Thyroid gland (tissue), 4 donors: ENCODE measurements around the gene CBX1. TPM values are rescaled to one million over a fixed set of nuclear protein-coding genes. Genes with fewer than 3 reads are reported as not detected.

Source experiments
- DNase-seq, 2 donors: peaks; one replicate each; pipeline ENCODE4 v3.0.0-alpha.2; 2019
- H3K27ac ChIP-seq, 3 donors: fragments of 200-600 bp; sonication (generic); 1 replicate in 2 of 3; 2 replicates in 1 of 3; pipeline ENCODE4 v1.5.1; 2016 to 2019; ENCODE audit warnings: mild to moderate bottlenecking in 1 of 3, moderate library complexity in 1 of 3
- H3K27me3 ChIP-seq: fragments of 200-600 bp; sonication (generic); one replicate; pipeline ENCODE4 v1.5.1; 2019
- H3K36me3 ChIP-seq, 2 donors: fragments of 200-600 bp; sonication (generic); one replicate each; pipeline ENCODE4 v1.5.1; 2016 to 2019
- H3K4me1 ChIP-seq, 2 donors: fragments of 200-600 bp; sonication (generic); one replicate each; pipeline ENCODE4 v1.5.1; 2017 to 2019
- H3K4me3 ChIP-seq, 3 donors: fragments of 200-600 bp; sonication (generic); replicated peaks in 1 of 3; 1 replicate in 2 of 3; 2 replicates in 1 of 3; pipeline ENCODE4 v1.5.1; 2016; ENCODE audit warnings: mild to moderate bottlenecking in 1 of 3
- H3K9me3 ChIP-seq: fragments of 200-600 bp; sonication (generic); one replicate; pipeline ENCODE4 v1.5.1; 2017
- POLR2A ChIP-seq, 2 donors: fragments of 450-650 bp; IDR thresholded peaks; one replicate each; pipeline ENCODE4 v1.6.1; 2017; ENCODE audit warnings: antibody characterized with exemption in 2 of 2, mild to moderate bottlenecking in 2 of 2, moderate library complexity in 1 of 2
- WGBS, 2 donors: methylation state at CpG; one replicate each; pipeline ENCODE4 v1.1.5; 2017; 5-methylcytosine and 5-hydroxymethylcytosine counted together
- intact Hi-C: fragments of 100-400 bp; cut with DNase I; formaldehyde crosslinking; loops from one replicate; pipeline ENCODE4 v1.15.1; 2023
- total RNA-seq, 4 donors: library from RNA; depleted of rRNA; stranded (reverse); fragments of >200 nt; gene quantifications; one replicate each; pipeline ENCODE4 v1.2.3, GENCODE V29; 2016
- TF ChIP-seq, protein P1 (sequence below), 6 experiments: fragments of 200-600 bp in 3 of 6; fragments of 450-650 bp in 3 of 6; sonication (generic) in 3 of 6; IDR thresholded peaks; one replicate each; pipeline ENCODE4 v1.5.1; 2016 to 2019; ENCODE audit warnings: antibody characterized with exemption in 6 of 6, mild to moderate bottlenecking in 2 of 6, inconsistent platforms in 1 of 6, moderate library complexity in 1 of 6

The CBX1 gene
- total RNA-seq, 4 donors from 2014 or later = 33.0 to 49.1 (median 38.2) TPM

DNA sequence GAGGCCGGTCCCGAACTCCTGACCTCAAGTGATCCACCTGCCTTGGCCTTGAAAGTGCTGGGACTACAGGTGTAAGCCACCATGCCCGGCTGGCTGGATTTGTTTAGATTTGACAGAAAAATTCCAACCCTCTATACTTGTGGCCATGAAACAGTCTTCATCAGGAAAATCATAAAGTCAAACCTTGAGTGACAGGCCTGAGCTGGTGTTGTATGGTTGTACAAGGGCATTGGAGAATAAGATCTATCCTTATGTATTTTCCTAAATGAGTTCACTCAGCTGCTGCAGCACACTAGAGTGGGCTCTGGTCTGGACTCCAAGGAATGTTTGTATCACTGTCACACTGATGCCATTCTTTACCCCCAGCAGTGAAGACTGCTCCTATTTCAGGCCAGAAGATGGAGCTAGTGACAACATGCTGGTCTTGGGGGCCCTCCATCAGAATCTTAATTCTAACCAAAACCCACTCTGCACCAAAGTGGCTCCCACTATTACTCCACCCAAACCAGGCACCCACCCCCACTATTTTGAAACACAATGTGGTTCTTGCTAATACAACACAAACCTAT lies 33.7 kb upstream of the CBX1 start:
- H3K27me3 ChIP-seq = no peaks in the 10 kb centered on the region
- H3K36me3 ChIP-seq = no peaks in the 10 kb centered on the region
- no peak for TF ChIP-seq POLR2A (IDR thresholded peaks at IDR 0.05)
- TF ChIP-seq, protein P1, sequence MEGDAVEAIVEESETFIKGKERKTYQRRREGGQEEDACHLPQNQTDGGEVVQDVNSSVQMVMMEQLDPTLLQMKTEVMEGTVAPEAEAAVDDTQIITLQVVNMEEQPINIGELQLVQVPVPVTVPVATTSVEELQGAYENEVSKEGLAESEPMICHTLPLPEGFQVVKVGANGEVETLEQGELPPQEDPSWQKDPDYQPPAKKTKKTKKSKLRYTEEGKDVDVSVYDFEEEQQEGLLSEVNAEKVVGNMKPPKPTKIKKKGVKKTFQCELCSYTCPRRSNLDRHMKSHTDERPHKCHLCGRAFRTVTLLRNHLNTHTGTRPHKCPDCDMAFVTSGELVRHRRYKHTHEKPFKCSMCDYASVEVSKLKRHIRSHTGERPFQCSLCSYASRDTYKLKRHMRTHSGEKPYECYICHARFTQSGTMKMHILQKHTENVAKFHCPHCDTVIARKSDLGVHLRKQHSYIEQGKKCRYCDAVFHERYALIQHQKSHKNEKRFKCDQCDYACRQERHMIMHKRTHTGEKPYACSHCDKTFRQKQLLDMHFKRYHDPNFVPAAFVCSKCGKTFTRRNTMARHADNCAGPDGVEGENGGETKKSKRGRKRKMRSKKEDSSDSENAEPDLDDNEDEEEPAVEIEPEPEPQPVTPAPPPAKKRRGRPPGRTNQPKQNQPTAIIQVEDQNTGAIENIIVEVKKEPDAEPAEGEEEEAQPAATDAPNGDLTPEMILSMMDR (IDR thresholded peaks at IDR 0.05) = no peak
- WGBS, 2 donors = 83 to 86% methylated on average over 3 of the region's 3 CpGs
- intact Hi-C loops = no loop called here
- no peaks in the 10 kb centered on the region for H3K9me3 ChIP-seq
- no peak overlapping the region for H3K27ac ChIP-seq
- DNase-seq = no peak
- no peaks in the 10 kb centered on the region for H3K4me1 ChIP-seq
- no peak overlapping the region for H3K4me3 ChIP-seq

DNA sequence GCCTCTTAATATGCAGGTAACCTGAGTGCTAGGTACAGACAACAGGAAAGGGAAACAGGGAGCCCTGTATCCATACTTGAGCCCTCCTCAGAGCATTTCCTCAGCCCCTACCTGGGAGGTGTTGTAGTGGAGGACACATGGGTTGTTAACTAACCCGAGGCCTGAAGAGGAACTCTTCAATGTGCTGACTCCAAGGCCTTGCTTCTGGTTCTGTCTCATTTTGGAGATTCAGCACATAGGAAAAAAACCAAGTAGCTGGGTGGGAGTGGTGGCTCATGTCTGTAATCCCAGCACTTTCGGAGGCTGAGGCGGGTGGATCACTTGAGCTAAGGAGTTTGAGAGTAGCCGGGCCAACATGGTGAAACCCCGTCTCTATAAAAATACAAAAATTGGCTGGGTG lies 31.1 kb upstream of the CBX1 start:
- 49 to 63% methylated on average over 5 of the region's 5 CpGs for WGBS, 2 donors
- no peak for TF ChIP-seq POLR2A (IDR thresholded peaks at IDR 0.05)
- TF ChIP-seq, protein P1 (IDR thresholded peaks at IDR 0.05) = no peak
- Histone ChIP-seq H3K36me3 (no peaks in the 10 kb centered on the region), H3K4me1 (no peaks in the 10 kb centered on the region), H3K27me3 (no peaks in the 10 kb centered on the region), H3K27ac (no peak overlapping the region), H3K4me3 (no peak overlapping the region), H3K9me3 (no peaks in the 10 kb centered on the region)
- intact Hi-C loops = no loop called here
- DNase-seq = no peak

DNA sequence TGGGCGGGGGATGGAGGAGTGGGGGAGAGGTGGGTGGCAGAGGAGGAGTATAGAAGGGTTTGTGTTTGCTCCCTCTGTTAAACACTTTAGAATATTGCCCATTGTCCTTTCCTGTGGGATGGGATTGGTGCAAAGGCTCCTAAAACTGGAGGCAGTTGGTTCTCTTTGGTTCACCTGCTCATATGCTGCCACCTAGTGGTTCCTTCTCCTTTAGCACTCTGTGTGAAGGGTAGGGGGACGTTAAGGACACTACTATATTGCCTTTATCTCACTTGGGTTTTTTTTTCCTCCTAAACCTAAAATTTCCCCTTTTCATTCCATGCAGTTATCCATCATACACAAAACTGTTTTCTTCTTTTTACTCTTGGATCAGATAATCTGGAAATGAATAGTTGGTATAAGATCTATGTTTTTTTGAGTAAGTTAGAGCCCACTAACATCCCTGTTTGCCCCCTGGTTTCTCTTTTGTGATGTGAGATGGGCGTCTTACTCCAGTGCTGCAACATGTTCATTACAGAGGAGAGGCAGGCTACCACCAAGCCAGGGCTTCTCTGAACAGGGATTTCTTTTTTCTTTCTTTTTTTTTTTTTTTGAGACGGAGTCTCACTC lies 30.0 kb upstream of the CBX1 start:
- Histone ChIP-seq H3K27ac (no peak overlapping the region), H3K36me3 (no peaks in the 10 kb centered on the region), H3K4me3 (no peak overlapping the region), H3K9me3 (no peaks in the 10 kb centered on the region), H3K4me1 (peaks cover 3 to 9% of the 10 kb centered on the region in 2 donors), H3K27me3 (no peaks in the 10 kb centered on the region)
- DNase-seq = peak; percentile 56 to 59
- WGBS, 2 donors = 44 to 45% methylated on average over 4 of the region's 4 CpGs
- TF ChIP-seq, protein P1 (IDR thresholded peaks at IDR 0.05) = peak; percentile 58 to 91 (median 82)
- TF ChIP-seq POLR2A (IDR thresholded peaks at IDR 0.05) = no peak
- intact Hi-C loops = loop anchor here (2.0 kb wide), 2 partner anchors 51 to 107 kb away; no protein-coding TSS in a partner anchor

DNA sequence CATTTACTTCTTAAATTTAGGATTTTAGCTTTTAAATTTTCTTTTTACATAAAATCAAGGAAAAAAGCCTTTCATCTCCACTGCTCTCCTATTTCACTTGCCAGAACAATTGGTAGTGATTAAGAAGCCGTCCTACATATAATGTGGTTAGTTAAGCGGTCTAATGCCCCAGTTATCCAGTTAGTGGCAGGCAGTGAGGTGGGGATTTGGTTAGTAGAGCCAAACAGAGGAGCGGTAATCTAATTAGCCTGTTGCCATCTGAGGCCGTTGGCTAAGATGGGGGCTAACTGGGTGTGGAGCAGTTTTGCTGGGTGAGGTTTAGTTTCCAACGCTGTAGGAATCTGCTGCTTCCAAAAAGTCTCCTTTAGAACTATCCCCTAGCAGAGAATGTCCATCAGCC lies 28.7 kb upstream of the CBX1 start:
- no peak overlapping the region for H3K27ac ChIP-seq
- H3K4me3 ChIP-seq = no peak overlapping the region
- intact Hi-C loops = loop anchor here (2.0 kb wide), 2 partner anchors 49 to 105 kb away; no protein-coding TSS in a partner anchor
- H3K9me3 ChIP-seq = no peaks in the 10 kb centered on the region
- H3K36me3 ChIP-seq = no peaks in the 10 kb centered on the region
- 63 to 68% methylated on average over 5 of the region's 5 CpGs for WGBS, 2 donors
- no peak for DNase-seq
- H3K4me1 ChIP-seq = peaks cover 12 to 18% of the 10 kb centered on the region in 2 donors
- H3K27me3 ChIP-seq = no peaks in the 10 kb centered on the region
- TF ChIP-seq POLR2A (IDR thresholded peaks at IDR 0.05) = no peak
- TF ChIP-seq, protein P1 (IDR thresholded peaks at IDR 0.05) = no peak

DNA sequence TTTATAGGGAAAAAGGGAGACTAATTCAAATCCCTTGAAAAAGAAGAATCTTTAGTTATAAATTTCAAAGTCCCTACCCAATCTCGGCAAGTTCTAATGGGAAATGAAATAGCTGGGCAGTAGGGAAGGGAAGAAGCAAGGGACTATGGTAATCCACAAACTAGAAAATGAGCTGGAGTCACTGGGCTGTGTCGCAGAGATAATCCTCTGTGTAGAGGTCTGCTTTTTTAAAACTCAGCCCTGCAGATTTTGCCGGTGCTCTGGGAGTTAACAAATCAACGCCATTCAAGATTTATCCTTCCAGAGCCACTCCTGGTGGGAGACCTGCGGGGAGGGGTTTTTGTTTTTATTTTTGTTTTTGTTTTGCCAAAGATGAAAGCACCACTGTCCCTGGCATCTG lies 27.1 kb upstream of the CBX1 start:
- Histone ChIP-seq H3K9me3 (no peaks in the 10 kb centered on the region), H3K4me1 (peaks cover 12 to 18% of the 10 kb centered on the region in 2 donors), H3K27ac (no peak overlapping the region), H3K27me3 (no peaks in the 10 kb centered on the region), H3K36me3 (peaks cover 1% of the 10 kb centered on the region in 2 donors), H3K4me3 (no peak overlapping the region)
- TF ChIP-seq POLR2A (IDR thresholded peaks at IDR 0.05) = no peak
- TF ChIP-seq, protein P1 (IDR thresholded peaks at IDR 0.05) = no peak
- intact Hi-C loops = no loop called here
- DNase-seq = no peak
- 59 to 61% methylated on average over 5 of the region's 5 CpGs for WGBS, 2 donors
